ENCODE measurements around the gene GPR85.

GRCh38 chr7:113045379-113045778, 41.2 kb downstream of the GPR85 start:
- TF ChIP-seq GATA2 (IDR thresholded peaks at IDR 0.05; ENCODE audit: low read depth, low read length), result no peak
- no peak for TF ChIP-seq GATA3 (IDR thresholded peaks at IDR 0.05; ENCODE audit: low read depth, low read length)

Data from SH-SY5Y (cell line).